ENCODE data around the gene IL1A.
A peak's percentile ranks its signal among the peaks of the same experiment; 100 is the strongest.

DNA sequence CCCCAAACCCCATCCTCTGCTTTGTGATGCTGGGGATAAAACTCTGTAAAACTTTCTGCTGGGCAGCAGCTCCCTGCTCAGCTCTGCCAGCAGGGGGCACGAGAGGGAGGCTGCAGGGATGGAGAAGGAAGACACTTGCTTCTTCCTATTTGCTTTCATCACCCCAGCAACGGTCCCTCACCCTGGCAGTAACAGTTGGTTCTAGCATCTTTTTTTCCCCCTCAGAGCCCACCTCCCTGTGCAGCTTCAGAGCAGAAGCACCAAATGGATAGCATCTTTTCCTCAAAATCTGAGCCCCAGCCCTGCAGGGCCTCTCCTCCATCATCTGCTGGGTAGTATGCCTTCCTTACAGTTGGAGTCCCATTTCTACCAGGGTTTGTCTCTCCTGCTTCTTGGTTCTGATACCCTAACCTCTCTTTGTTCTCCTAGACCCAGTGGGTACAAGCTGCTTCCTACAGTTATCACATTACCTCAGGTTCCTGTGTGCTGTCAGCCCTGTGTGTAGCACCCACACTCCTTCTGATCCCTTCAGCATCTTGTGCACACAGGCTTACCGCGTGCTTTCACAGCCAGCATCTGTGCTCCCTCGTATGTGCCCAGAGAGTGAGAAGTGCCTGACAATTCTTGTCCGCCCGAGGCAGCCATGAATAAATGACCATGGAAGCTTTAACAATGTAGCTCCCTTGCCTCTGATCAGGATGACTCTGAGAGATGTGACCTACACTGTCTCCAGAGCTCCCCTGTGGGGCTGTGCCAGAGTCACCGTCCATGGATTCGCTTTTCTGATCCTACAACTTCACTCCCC is 34.3 kb downstream of the IL1A start:
- TF ChIP-seq EZH2 (IDR thresholded peaks at IDR 0.05; ENCODE audit: borderline replicate concordance, low read depth, low read length, poor library complexity, severe bottlenecking), result no peak
- TF ChIP-seq, protein P1, sequence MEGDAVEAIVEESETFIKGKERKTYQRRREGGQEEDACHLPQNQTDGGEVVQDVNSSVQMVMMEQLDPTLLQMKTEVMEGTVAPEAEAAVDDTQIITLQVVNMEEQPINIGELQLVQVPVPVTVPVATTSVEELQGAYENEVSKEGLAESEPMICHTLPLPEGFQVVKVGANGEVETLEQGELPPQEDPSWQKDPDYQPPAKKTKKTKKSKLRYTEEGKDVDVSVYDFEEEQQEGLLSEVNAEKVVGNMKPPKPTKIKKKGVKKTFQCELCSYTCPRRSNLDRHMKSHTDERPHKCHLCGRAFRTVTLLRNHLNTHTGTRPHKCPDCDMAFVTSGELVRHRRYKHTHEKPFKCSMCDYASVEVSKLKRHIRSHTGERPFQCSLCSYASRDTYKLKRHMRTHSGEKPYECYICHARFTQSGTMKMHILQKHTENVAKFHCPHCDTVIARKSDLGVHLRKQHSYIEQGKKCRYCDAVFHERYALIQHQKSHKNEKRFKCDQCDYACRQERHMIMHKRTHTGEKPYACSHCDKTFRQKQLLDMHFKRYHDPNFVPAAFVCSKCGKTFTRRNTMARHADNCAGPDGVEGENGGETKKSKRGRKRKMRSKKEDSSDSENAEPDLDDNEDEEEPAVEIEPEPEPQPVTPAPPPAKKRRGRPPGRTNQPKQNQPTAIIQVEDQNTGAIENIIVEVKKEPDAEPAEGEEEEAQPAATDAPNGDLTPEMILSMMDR (conservative IDR thresholded peaks at IDR 0.05; ENCODE audit: low read depth, low read length), result peak; percentile 94
